GM10266 (cell line): Measurements from ENCODE around the gene PLEKHM3.
"Not testable (repeated sequence)": the region's sequence is repeated elsewhere in the genome, so short reads cannot be mapped to it uniquely, and the experiment has no call there.

ENCODE experiments used
- DNase-seq: peaks from one replicate; pipeline ENCODE4 v3.0.0; 2012; ENCODE audit errors: extremely low spot score
- CTCF ChIP-seq: IDR thresholded peaks from 2 replicates; pipeline ENCODE4 v1.5.1; 2012; ENCODE audit warnings: mild to moderate bottlenecking, low read depth; ENCODE audit not compliant: control insufficient read depth, insufficient read depth; ENCODE audit errors: missing control alignments

PLEKHM3 gene

GRCh38 chr2:207911215-207911614 is 114.1 kb downstream of the PLEKHM3 start:
- no peak for TF ChIP-seq CTCF
- DNase-seq, result no peak

GRCh38 chr2:207906495-207906894 is 118.8 kb downstream of the PLEKHM3 start:
- not testable (repeated sequence) for DNase-seq

- DNase-seq, result no peak
- no peak for TF ChIP-seq CTCF
Measured at GRCh38 chr2:207905546-207905945, 119.8 kb downstream of the PLEKHM3 start.

GRCh38 chr2:207903236-207903635 is 122.1 kb downstream of the PLEKHM3 start:
- no peak for DNase-seq
- TF ChIP-seq CTCF, result no peak

- DNase-seq, result no peak
- TF ChIP-seq CTCF, result no peak
Measured at GRCh38 chr2:207902821-207903220, 122.5 kb downstream of the PLEKHM3 start.

GRCh38 chr2:207901829-207902228 is 123.5 kb downstream of the PLEKHM3 start:
- no peak for TF ChIP-seq CTCF
- no peak for DNase-seq

GRCh38 chr2:207901401-207901800 is 123.9 kb downstream of the PLEKHM3 start:
- DNase-seq, result no peak
- TF ChIP-seq CTCF, result no peak

GRCh38 chr2:207898354-207898695 is 127.0 kb downstream of the PLEKHM3 start:
- no peak for DNase-seq
- no peak for TF ChIP-seq CTCF
